Mucosa of rectum (tissue), 2 donors: ENCODE data around the gene DDB1.

ENCODE experiments used
- H3K27ac ChIP-seq, 2 donors: one replicate each; pipeline ENCODE4 v1.7.0; 2013; ENCODE audit warnings: inconsistent platforms in 2 of 2, low read depth in 2 of 2, low read length in 2 of 2
- H3K27me3 ChIP-seq, 2 donors: one replicate each; pipeline ENCODE4 v1.7.0; 2013; ENCODE audit warnings: low read length in 2 of 2; ENCODE audit not compliant: control insufficient read depth in 2 of 2, insufficient read depth in 2 of 2
- H3K36me3 ChIP-seq, 2 donors: one replicate each; pipeline ENCODE4 v1.7.0; 2013; ENCODE audit warnings: low read length in 2 of 2; ENCODE audit not compliant: control insufficient read depth in 2 of 2, insufficient read depth in 2 of 2
- H3K4me1 ChIP-seq, 2 donors: one replicate each; pipeline ENCODE4 v1.7.0; 2013; ENCODE audit warnings: low read length in 2 of 2, mild to moderate bottlenecking in 1 of 2; ENCODE audit not compliant: control insufficient read depth in 2 of 2, insufficient read depth in 2 of 2
- H3K4me3 ChIP-seq, 2 donors: one replicate each; pipeline ENCODE4 v1.7.0; 2013; ENCODE audit warnings: low read length in 2 of 2
- H3K9ac ChIP-seq, 2 donors: one replicate each; pipeline ENCODE4 v1.7.0; 2013; ENCODE audit warnings: low read length in 2 of 2, low read depth in 1 of 2, mild to moderate bottlenecking in 1 of 2
- H3K9me3 ChIP-seq, 2 donors: one replicate each; pipeline ENCODE4 v1.7.0; 2013; ENCODE audit warnings: low read length in 2 of 2; ENCODE audit not compliant: control insufficient read depth in 2 of 2
- donor health status: healthy.
- donor health status: Normal muscosa, but diverticular disease.

Gene DDB1

GRCh38 chr11:61367406-61367805 is 34.5 kb upstream of the DDB1 start:
- no peak overlapping the region for H3K9ac ChIP-seq
- H3K27me3 ChIP-seq = no peaks in the 10 kb centered on the region
- no peaks in the 10 kb centered on the region for H3K9me3 ChIP-seq
- peaks cover 0 to 6% of the 10 kb centered on the region in 2 donors for H3K4me1 ChIP-seq
- H3K27ac ChIP-seq = no peak overlapping the region
- H3K4me3 ChIP-seq = no peak overlapping the region
- H3K36me3 ChIP-seq = peaks cover 45 to 47% of the 10 kb centered on the region in 2 donors

- no peaks in the 10 kb centered on the region for H3K27me3 ChIP-seq
- H3K27ac ChIP-seq = no peak overlapping the region
- no peak overlapping the region for H3K9ac ChIP-seq
- peaks cover 36 to 41% of the 10 kb centered on the region in 2 donors for H3K36me3 ChIP-seq
- no peaks in the 10 kb centered on the region for H3K9me3 ChIP-seq
- no peak overlapping the region for H3K4me3 ChIP-seq
- peaks cover 6 to 21% of the 10 kb centered on the region in 2 donors for H3K4me1 ChIP-seq
These were observed 31.2 kb upstream of the DDB1 start for GRCh38 chr11:61364012-61364675.

- Histone ChIP-seq H3K36me3 (peaks cover 22 to 26% of the 10 kb centered on the region in 2 donors), H3K27me3 (no peaks in the 10 kb centered on the region), H3K4me3 (peak overlapping the region; percentile 79 to 88), H3K4me1 (peaks cover 15 to 31% of the 10 kb centered on the region in 2 donors), H3K27ac (peak overlapping the region; percentile 100), H3K9ac (peak overlapping the region; percentile 90 to 97), H3K9me3 (no peaks in the 10 kb centered on the region)
These were observed 29.6 kb upstream of the DDB1 start for GRCh38 chr11:61362542-61362875.

- Histone ChIP-seq H3K4me1 (peaks cover 18 to 36% of the 10 kb centered on the region in 2 donors), H3K9ac (peak within 1 kb of the TSS; percentile 90 to 97), H3K27ac (peak within 1 kb of the TSS; percentile 100), H3K4me3 (peak within 1 kb of the TSS; percentile 79 to 88), H3K27me3 (no peaks in the 10 kb centered on the region), H3K36me3 (peaks cover 16 to 20% of the 10 kb centered on the region in 2 donors), H3K9me3 (no peaks in the 10 kb centered on the region)
These were observed 29.0 kb upstream of the DDB1 start, which contains the start of the genes CYB561A3 and TMEM138 for GRCh38 chr11:61361741-61362541. Gene CYB561A3, minus strand, starts transcription at chr11:61361882. Its CDS starts 5,169 bp downstream, at chr11:61356713. Gene TMEM138, plus strand, starts transcription at chr11:61362374. Its CDS starts 2,017 bp downstream, at chr11:61364391.

GRCh38 chr11:61361237-61361740 is 28.4 kb upstream of the DDB1 start:
- Histone ChIP-seq H3K4me3 (peak overlapping the region; percentile 79 to 88), H3K36me3 (peaks cover 12 to 16% of the 10 kb centered on the region in 2 donors), H3K4me1 (peaks cover 18 to 38% of the 10 kb centered on the region in 2 donors), H3K9me3 (no peaks in the 10 kb centered on the region), H3K9ac (peak overlapping the region; percentile 90 to 97), H3K27ac (peak overlapping the region; percentile 100), H3K27me3 (no peaks in the 10 kb centered on the region)

GRCh38 chr11:61359516-61359915 is 26.6 kb upstream of the DDB1 start:
- Histone ChIP-seq H3K9ac (no peak overlapping the region), H3K27me3 (no peaks in the 10 kb centered on the region), H3K36me3 (peaks cover 4 to 5% of the 10 kb centered on the region in 2 donors), H3K27ac (peak overlapping the region; percentile 77 to 79), H3K4me1 (peaks cover 18 to 40% of the 10 kb centered on the region in 2 donors), H3K9me3 (no peaks in the 10 kb centered on the region), H3K4me3 (no peak overlapping the region)

GRCh38 chr11:61358566-61358965 is 25.7 kb upstream of the DDB1 start:
- Histone ChIP-seq H3K36me3 (peaks cover 4 to 6% of the 10 kb centered on the region in 2 donors), H3K27ac (peak overlapping the region; percentile 77 to 79), H3K4me3 (no peak overlapping the region), H3K9me3 (no peaks in the 10 kb centered on the region), H3K9ac (no peak overlapping the region), H3K27me3 (no peaks in the 10 kb centered on the region), H3K4me1 (peaks cover 20 to 49% of the 10 kb centered on the region in 2 donors)

- H3K27me3 ChIP-seq = no peaks in the 10 kb centered on the region
- H3K4me1 ChIP-seq = peaks cover 20 to 53% of the 10 kb centered on the region in 2 donors
- no peak overlapping the region for H3K4me3 ChIP-seq
- no peak overlapping the region for H3K9ac ChIP-seq
- H3K36me3 ChIP-seq = peaks cover 10 to 13% of the 10 kb centered on the region in 2 donors
- peak overlapping the region; percentile 9 to 61 for H3K27ac ChIP-seq
- no peaks in the 10 kb centered on the region for H3K9me3 ChIP-seq
These were observed 25.0 kb upstream of the DDB1 start for GRCh38 chr11:61357894-61358239.

GRCh38 chr11:61357233-61357893 is 24.5 kb upstream of the DDB1 start:
- peak overlapping the region in 1 of 2 donors; percentile 26 for H3K4me3 ChIP-seq
- H3K9me3 ChIP-seq = no peaks in the 10 kb centered on the region
- H3K27me3 ChIP-seq = no peaks in the 10 kb centered on the region
- H3K36me3 ChIP-seq = peaks cover 13 to 17% of the 10 kb centered on the region in 2 donors
- H3K4me1 ChIP-seq = peaks cover 20 to 49% of the 10 kb centered on the region in 2 donors
- no peak overlapping the region for H3K9ac ChIP-seq
- peak overlapping the region; percentile 9 to 61 for H3K27ac ChIP-seq
